ENCODE measurements around the gene NOL12.
"Not testable (repeated sequence)": the region's sequence is repeated elsewhere in the genome, so short reads cannot be mapped to it uniquely, and the experiment has no call there.

The NOL12 gene

DNA sequence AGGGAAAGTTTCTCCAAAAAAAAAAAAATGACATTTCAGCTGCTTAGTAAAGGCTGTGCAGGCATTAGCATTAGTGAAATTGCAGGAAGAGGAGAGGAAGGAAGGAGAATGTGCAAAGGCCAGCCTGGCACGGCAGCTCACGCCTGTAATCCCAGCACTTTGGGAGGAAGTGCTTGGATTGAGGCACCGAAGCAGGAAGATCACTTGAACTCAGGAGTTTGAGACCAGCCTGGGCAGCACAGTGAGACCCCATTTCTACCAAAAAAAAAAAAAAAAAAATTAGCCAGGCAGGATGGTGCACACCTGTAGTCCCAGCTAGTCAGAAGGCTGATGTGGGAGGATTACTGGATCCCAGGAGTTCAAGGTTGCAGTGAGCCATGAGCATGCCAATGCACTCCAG is 18.5 kb downstream of the NOL12 start:
- WGBS: 96% methylated on average over 3 of the region's 3 CpGs
- Histone ChIP-seq H3K36me3 (ENCODE audit: insufficient read depth, low read length) (peaks cover 75% of the 10 kb centered on the region), H3K27ac (ENCODE audit: low read depth, low read length) (no peak overlapping the region)

DNA sequence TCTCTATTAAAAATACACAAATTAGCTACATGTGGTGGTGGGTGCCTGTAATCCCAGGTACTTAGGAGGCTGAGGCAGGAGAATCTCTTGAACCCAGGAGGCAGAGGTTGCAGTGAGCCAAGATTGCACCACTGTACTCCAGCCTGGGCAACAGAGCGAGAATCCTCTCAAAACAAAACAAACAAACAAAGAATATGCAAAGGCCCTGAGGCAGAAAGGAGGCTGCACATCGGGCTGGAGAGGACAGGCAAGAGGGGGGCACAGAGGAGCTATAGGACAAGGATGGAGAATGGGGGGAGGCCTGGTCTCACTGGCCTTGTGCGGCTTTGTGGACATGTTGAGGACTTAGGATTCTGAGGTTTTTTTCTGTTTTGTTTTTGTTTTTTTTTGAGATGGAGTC is 19.1 kb downstream of the NOL12 start:
- no peaks in the 10 kb centered on the region for H3K9me3 ChIP-seq (ENCODE audit: insufficient read depth, low read depth, low read length)
- peaks cover 77% of the 10 kb centered on the region for H3K36me3 ChIP-seq (ENCODE audit: insufficient read depth, low read length)
- no peaks in the 10 kb centered on the region for H3K4me1 ChIP-seq (ENCODE audit: insufficient read depth, low read length)
- no peak overlapping the region for H3K9ac ChIP-seq (ENCODE audit: low read depth, low read length)
- no peaks in the 10 kb centered on the region for H3K27me3 ChIP-seq (ENCODE audit: insufficient read depth, low read length)
- H3K4me3 ChIP-seq (ENCODE audit: low read length): no peak overlapping the region
- no peak overlapping the region for H3K27ac ChIP-seq (ENCODE audit: low read depth, low read length)
- WGBS: 88% methylated on average over 3 of the region's 3 CpGs

More for the DNA sequence above, 18.5 kb downstream of the NOL12 start:
- Histone ChIP-seq H3K27me3 (ENCODE audit: insufficient read depth, low read length) (no peaks in the 10 kb centered on the region), H3K4me1 (ENCODE audit: insufficient read depth, low read length) (no peaks in the 10 kb centered on the region), H3K9me3 (ENCODE audit: insufficient read depth, low read depth, low read length) (no peaks in the 10 kb centered on the region), H3K4me3 (ENCODE audit: low read length) (no peak overlapping the region), H3K9ac (ENCODE audit: low read depth, low read length) (no peak overlapping the region)

DNA sequence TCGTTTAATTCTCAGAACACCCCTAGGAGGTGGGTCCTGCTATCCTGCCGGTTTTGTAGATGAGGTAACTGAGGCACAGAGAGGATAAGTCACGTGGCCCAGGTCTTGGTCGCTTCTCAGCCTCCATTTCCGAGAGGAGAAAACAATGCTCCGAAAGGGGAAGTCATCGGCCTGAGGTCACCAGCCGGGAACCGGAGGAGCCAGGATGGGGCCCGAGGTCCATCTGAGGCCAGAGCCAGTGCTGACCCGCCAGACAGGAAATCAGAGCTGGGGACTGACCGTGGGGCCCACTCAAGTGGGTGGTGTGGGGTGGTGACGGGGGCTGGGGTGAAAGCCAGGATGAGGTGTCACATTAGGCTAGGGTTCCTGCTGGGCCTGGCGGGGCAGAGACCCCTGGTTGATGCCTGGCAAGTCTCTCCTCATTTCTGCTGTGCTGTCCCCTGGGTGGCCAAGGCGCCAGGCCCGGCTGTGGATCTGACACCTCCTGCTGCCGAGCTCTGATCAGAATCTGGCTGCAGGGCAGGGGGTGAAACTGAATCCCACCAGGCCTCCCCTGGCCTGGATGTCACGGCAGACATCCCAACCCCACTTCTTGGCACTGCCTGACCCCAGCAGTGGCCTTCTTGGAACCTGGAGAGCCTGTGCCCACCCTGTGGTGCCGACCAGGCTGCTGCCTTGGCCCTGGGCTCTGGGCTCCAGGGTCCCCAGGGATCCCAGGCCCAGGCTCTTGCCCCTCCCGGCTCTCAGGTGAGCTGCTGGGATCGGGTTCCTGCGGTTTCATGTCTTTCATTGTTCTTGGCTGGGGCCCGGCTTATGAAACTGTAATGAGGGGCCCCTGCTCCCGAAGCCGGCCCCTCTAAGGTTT is 22.7 kb downstream of the NOL12 start:
- no peaks in the 10 kb centered on the region for H3K9me3 ChIP-seq (ENCODE audit: insufficient read depth, low read depth, low read length)
- no peak overlapping the region for H3K9ac ChIP-seq (ENCODE audit: low read depth, low read length)
- H3K27me3 ChIP-seq (ENCODE audit: insufficient read depth, low read length): no peaks in the 10 kb centered on the region
- H3K4me1 ChIP-seq (ENCODE audit: insufficient read depth, low read length): no peaks in the 10 kb centered on the region
- no peak overlapping the region for H3K4me3 ChIP-seq (ENCODE audit: low read length)
- WGBS: 94% methylated on average over 25 of the region's 25 CpGs
- H3K27ac ChIP-seq (ENCODE audit: low read depth, low read length): no peak overlapping the region
- H3K36me3 ChIP-seq (ENCODE audit: insufficient read depth, low read length): peaks cover 69% of the 10 kb centered on the region

DNA sequence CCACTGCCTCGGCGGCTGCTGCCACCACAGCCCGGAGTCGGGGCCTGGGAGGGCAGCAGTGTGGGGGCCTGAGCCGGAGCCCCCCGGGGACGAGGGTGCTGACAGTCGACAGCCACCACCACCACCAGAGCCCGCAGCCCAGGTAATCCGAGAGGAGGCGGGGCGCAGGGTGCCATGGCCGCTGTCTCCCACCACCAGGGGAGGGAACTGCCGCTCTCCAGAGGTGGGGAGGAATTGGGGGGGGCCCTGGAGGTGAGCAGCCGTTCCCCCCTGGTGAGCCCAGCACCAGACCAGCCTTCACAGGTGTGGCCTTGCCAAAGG is 23.3 kb downstream of the NOL12 start:
- H3K36me3 ChIP-seq (ENCODE audit: insufficient read depth, low read length): peaks cover 67% of the 10 kb centered on the region
- no peak overlapping the region for H3K27ac ChIP-seq (ENCODE audit: low read depth, low read length)
- no peak overlapping the region for H3K4me3 ChIP-seq (ENCODE audit: low read length)
- H3K9me3 ChIP-seq (ENCODE audit: insufficient read depth, low read depth, low read length): no peaks in the 10 kb centered on the region
- WGBS: 92% methylated on average over 15 of the region's 15 CpGs
- no peaks in the 10 kb centered on the region for H3K4me1 ChIP-seq (ENCODE audit: insufficient read depth, low read length)
- no peak overlapping the region for H3K9ac ChIP-seq (ENCODE audit: low read depth, low read length)
- H3K27me3 ChIP-seq (ENCODE audit: insufficient read depth, low read length): no peaks in the 10 kb centered on the region

DNA sequence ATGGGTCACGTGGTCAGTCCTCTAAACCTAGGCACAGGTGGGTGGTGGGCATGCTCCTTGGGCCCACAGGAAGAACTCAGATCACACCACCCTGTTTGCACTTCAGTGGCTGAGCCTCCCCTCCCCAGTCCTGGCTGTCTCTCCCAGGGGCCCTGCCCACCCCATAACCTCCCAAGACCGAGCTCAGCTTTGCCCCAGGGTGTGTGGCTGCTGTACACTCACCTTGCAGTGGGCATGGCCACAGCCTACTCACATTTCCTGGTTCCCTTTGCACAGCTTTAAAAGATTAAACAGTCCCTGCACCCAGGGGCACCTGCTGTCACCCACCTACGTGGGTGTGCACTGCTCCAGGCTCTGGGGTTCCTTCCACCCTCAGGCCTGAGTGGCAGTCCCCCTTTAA is 24.5 kb downstream of the NOL12 start:
- Histone ChIP-seq H3K4me1 (ENCODE audit: insufficient read depth, low read length) (no peaks in the 10 kb centered on the region), H3K4me3 (ENCODE audit: low read length) (no peak overlapping the region), H3K9ac (ENCODE audit: low read depth, low read length) (no peak overlapping the region), H3K27me3 (ENCODE audit: insufficient read depth, low read length) (no peaks in the 10 kb centered on the region), H3K9me3 (ENCODE audit: insufficient read depth, low read depth, low read length) (no peaks in the 10 kb centered on the region), H3K27ac (ENCODE audit: low read depth, low read length) (no peak overlapping the region), H3K36me3 (ENCODE audit: insufficient read depth, low read length) (peaks cover 59% of the 10 kb centered on the region)
- WGBS: 93% methylated on average over 3 of the region's 3 CpGs

DNA sequence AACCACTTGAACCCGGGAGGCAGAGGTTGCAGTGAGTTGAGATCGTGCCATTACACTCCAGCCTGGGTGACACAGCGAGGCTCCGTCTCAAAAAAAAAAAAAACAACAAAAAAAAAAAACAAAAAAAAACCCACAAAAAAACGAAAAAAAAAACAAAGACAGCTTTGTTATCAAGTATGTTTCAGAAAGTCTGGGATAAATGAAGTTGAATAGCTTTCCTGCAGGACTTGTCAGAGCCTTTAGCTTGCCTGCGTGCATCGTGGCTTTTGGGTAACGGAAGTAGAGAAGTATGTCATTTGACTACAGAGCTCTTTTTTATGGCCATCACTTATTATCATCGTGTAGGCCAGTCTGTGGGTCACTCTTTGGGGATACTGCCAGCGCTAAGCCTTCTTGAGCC is 25.3 kb downstream of the NOL12 start:
- Histone ChIP-seq H3K36me3 (ENCODE audit: insufficient read depth, low read length) (peaks cover 57% of the 10 kb centered on the region), H3K4me3 (ENCODE audit: low read length) (no peak overlapping the region), H3K27me3 (ENCODE audit: insufficient read depth, low read length) (no peaks in the 10 kb centered on the region), H3K9ac (ENCODE audit: low read depth, low read length) (no peak overlapping the region), H3K4me1 (ENCODE audit: insufficient read depth, low read length) (no peaks in the 10 kb centered on the region), H3K27ac (ENCODE audit: low read depth, low read length) (no peak overlapping the region), H3K9me3 (ENCODE audit: insufficient read depth, low read depth, low read length) (no peaks in the 10 kb centered on the region)
- 94% methylated on average over 8 of the region's 10 CpGs for WGBS

DNA sequence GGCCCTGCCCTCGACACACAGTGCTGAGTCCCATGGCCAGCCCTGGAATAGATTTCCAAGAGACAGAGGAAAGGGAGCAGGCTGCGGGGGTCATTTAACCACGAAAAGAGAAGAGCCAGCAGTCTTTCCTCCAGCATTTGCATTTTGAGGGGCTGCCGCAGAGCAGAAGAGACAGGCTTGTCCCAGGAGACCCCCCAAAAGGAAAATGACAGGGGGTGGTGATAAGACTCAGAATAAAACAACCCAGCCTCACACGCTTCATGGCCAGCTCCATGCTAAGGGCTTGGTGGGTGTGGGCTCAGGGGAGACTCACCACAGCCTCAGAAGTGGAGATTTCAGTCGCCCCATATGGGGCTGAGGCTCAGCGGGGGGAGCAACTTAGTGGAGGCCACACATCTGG is 27.6 kb downstream of the NOL12 start:
- Histone ChIP-seq H3K9me3 (ENCODE audit: insufficient read depth, low read depth, low read length) (no peaks in the 10 kb centered on the region), H3K4me3 (ENCODE audit: low read length) (no peak overlapping the region), H3K27me3 (ENCODE audit: insufficient read depth, low read length) (no peaks in the 10 kb centered on the region), H3K36me3 (ENCODE audit: insufficient read depth, low read length) (peaks cover 58% of the 10 kb centered on the region), H3K4me1 (ENCODE audit: insufficient read depth, low read length) (no peaks in the 10 kb centered on the region), H3K9ac (ENCODE audit: low read depth, low read length) (no peak overlapping the region), H3K27ac (ENCODE audit: low read depth, low read length) (no peak overlapping the region)
- WGBS: 96% methylated on average over 7 of the region's 7 CpGs

DNA sequence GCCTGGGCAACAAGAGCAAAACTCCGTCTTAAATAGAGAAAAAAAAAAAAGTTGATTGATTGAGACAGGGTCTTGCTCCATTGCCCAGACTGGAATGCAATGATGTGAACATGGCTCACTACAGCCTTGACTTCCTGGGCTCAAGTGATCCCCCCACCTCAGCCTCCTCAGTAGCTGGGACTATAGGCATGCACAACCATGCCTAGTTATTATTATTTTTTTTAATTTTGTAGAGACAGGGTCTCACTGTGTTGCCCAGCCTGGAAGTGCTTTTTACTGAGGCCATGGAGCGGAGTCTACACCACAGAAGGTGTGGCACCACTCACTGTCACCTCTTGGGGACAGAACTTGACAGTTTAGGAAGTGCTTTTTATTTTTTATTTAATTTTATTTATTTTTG is 28.5 kb downstream of the NOL12 start:
- H3K9me3 ChIP-seq (ENCODE audit: insufficient read depth, low read depth, low read length): no peaks in the 10 kb centered on the region
- no peak overlapping the region for H3K4me3 ChIP-seq (ENCODE audit: low read length)
- no peaks in the 10 kb centered on the region for H3K27me3 ChIP-seq (ENCODE audit: insufficient read depth, low read length)
- peaks cover 54% of the 10 kb centered on the region for H3K36me3 ChIP-seq (ENCODE audit: insufficient read depth, low read length)
- H3K4me1 ChIP-seq (ENCODE audit: insufficient read depth, low read length): no peaks in the 10 kb centered on the region
- 98% methylated on average over 2 of the region's 2 CpGs for WGBS
- H3K27ac ChIP-seq (ENCODE audit: low read depth, low read length): no peak overlapping the region
- no peak overlapping the region for H3K9ac ChIP-seq (ENCODE audit: low read depth, low read length)

DNA sequence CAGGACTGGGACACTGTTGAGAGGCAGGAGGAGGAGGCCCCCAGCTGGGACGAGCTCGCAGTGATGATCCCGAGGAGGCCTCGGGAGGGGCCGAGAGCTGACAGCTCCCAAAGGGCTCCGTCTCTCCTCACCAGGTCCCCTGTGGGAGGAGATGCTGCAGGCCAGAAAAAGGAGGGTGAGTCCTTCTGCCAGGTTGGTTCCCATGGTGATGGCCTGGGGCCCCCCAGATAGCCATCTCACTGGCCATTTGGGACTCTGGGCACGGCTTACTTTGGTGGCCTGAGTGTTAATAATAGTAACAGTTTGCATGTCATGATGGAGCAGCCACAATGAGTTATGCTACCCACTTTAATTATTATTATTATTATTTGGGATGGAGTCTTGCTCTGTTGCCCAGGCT is 29.6 kb downstream of the NOL12 start:
- Histone ChIP-seq H3K4me3 (ENCODE audit: low read length) (no peak overlapping the region), H3K36me3 (ENCODE audit: insufficient read depth, low read length) (peaks cover 47% of the 10 kb centered on the region), H3K27ac (ENCODE audit: low read depth, low read length) (no peak overlapping the region), H3K4me1 (ENCODE audit: insufficient read depth, low read length) (no peaks in the 10 kb centered on the region), H3K27me3 (ENCODE audit: insufficient read depth, low read length) (no peaks in the 10 kb centered on the region), H3K9me3 (ENCODE audit: insufficient read depth, low read depth, low read length) (no peaks in the 10 kb centered on the region), H3K9ac (ENCODE audit: low read depth, low read length) (no peak overlapping the region)
- 90% methylated on average over 7 of the region's 7 CpGs for WGBS

DNA sequence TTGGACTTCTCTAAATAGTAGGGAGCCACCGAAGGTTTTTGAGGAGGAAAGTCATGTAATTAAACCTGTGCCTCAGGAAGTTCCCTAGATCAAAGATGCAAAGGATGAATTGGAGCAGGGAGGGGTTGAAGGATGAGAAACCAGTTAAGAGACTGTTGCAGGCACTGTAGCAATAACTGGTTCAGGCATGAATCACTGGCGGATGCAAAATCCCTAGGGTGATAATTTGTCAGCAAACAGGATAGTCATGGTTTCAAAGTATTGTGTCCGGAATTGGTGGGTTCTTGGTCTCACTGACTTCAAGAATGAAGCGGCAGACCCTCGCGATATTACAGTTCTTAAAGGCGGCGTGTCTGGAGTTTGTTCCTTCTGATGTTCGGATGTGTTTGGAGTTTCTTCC is 30.6 kb downstream of the NOL12 start:
- no peak overlapping the region for H3K4me3 ChIP-seq (ENCODE audit: low read length)
- H3K9me3 ChIP-seq (ENCODE audit: insufficient read depth, low read depth, low read length): no peaks in the 10 kb centered on the region
- peaks cover 45% of the 10 kb centered on the region for H3K36me3 ChIP-seq (ENCODE audit: insufficient read depth, low read length)
- no peak overlapping the region for H3K9ac ChIP-seq (ENCODE audit: low read depth, low read length)
- 96% methylated on average over 9 of the region's 9 CpGs for WGBS
- no peak overlapping the region for H3K27ac ChIP-seq (ENCODE audit: low read depth, low read length)
- H3K27me3 ChIP-seq (ENCODE audit: insufficient read depth, low read length): no peaks in the 10 kb centered on the region
- H3K4me1 ChIP-seq (ENCODE audit: insufficient read depth, low read length): no peaks in the 10 kb centered on the region

DNA sequence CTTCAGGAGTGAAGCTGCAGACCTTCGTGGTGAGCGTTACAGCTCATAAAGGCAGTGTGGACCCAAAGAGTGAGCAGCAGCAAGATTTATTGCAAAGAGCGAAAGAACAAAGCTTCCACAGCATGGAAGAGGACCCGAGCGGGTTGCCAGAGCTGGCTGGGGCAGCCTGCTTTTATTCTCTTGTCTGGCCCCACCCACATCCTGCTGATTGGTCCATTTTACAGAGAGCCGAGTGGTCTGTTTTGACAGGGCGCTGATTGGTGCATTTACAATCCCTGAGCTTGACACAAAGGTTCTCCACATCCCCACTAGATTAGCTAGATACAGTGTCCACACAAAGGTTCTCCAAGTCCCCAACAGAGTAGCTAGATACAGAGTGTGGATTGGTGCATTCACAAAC is 31.1 kb downstream of the NOL12 start:
- not testable (repeated sequence) for H3K9me3 ChIP-seq (ENCODE audit: insufficient read depth, low read depth, low read length); H3K4me1 ChIP-seq (ENCODE audit: insufficient read depth, low read length); H3K27ac ChIP-seq (ENCODE audit: low read depth, low read length); H3K4me3 ChIP-seq (ENCODE audit: low read length); H3K27me3 ChIP-seq (ENCODE audit: insufficient read depth, low read length); H3K9ac ChIP-seq (ENCODE audit: low read depth, low read length)
- WGBS: 93% methylated on average over 7 of the region's 7 CpGs
- H3K36me3 ChIP-seq (ENCODE audit: insufficient read depth, low read length): peaks cover 45% of the 10 kb centered on the region

DNA sequence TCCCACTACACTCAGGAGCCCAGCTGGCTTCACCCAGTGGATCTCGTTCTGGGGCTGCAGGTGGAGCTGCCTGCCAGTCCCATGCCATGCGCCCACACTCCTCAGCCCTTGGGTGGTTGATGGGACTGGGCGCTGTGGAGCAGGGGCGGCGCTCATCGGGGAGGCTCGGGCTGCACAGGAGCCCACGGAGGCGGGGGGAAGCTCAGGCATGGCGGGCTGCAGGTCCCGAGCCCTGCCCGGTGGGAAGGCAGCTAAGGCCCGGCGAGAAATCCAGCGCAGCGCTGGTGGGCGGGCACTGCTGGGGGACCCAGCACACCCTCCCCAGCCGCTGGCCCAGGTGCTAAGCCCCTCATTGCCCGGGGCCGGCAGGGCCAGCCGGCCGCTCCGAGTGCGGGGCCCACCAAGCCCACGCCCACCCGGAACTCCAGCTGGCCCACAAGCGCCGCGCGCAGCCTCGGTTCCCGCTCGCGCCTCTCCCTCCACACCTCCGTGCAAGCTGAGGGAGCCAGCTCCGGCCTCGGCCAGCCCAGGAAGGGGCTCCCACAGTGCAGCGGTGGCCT is 31.7 kb downstream of the NOL12 start:
- not testable (repeated sequence) for H3K4me1 ChIP-seq (ENCODE audit: insufficient read depth, low read length); H3K27ac ChIP-seq (ENCODE audit: low read depth, low read length); H3K9me3 ChIP-seq (ENCODE audit: insufficient read depth, low read depth, low read length); H3K27me3 ChIP-seq (ENCODE audit: insufficient read depth, low read length); H3K4me3 ChIP-seq (ENCODE audit: low read length); H3K9ac ChIP-seq (ENCODE audit: low read depth, low read length)
- WGBS: 92% methylated on average over 38 of the region's 38 CpGs
- peaks cover 47% of the 10 kb centered on the region for H3K36me3 ChIP-seq (ENCODE audit: insufficient read depth, low read length)
